HepG2 (cell line): ENCODE measurements around the gene TTC28. TPM values are rescaled to one million over a fixed set of nuclear protein-coding genes. Genes with fewer than 3 reads are reported as not detected.

Experiments used
- ATAC-seq: fragments of 200-7000 bp; cut with Tn5 transposase; 3 replicates; pipeline ENCODE4 v1.9.1; 2020; ENCODE audit warnings: mild to moderate bottlenecking, moderate library complexity
- BruUV-seq: library from RNA; stranded (reverse); fragments of 400-500 nt; replicated peaks from 2 replicates; lab custom pipeline; 2021; lab: Mats Ljungman, UMichigan
- CTCF ChIA-PET: fragments of 300-600 bp; formaldehyde crosslinking; extraction: SDS; loops from one replicate; lab custom pipeline; 2021; ENCODE audit warnings: low total read pairs, inconsistent platforms, low intra/inter-chr PET ratio; lab: Yijun Ruan, JAX
- POLR2A ChIA-PET: fragments of 350-600 bp; sonication (Branson Sonifier 250); formaldehyde crosslinking; loops from one replicate; lab custom pipeline; 2020; ENCODE audit warnings: antibody characterized with exemption, inconsistent platforms; lab: Yijun Ruan, JAX
- DNase-seq: peaks from one replicate; pipeline ENCODE4 v3.0.0-alpha.2; 2015; ENCODE audit warnings: low spot score
- FAIRE-seq: peaks from 3 replicates; lab custom pipeline; 2011; peaks lifted over from hg19 to GRCh38; lab: Jason Lieb, UNC
- H2AFZ ChIP-seq: one replicate; pipeline ENCODE4 v1.6.1; 2011; ENCODE audit warnings: low read length, inconsistent platforms
- H3K27ac ChIP-seq: fragments of 300-600 bp; 3 replicates; pipeline ENCODE4 v1.8.0; 2011; ENCODE audit warnings: mixed run types, mild to moderate bottlenecking, mixed read lengths, low read length, inconsistent platforms; ENCODE audit not compliant: insufficient read depth; ENCODE audit errors: extremely low read length
- H3K27me3 ChIP-seq, 2 experiments: fragments of 200-600 bp in 1 of 2; 2 replicates in 1 of 2; 3 replicates in 1 of 2; pipeline versions ENCODE4 v1.6.0 to v1.8.0; 2011; ENCODE audit warnings: low read length in 2 of 2, mild to moderate bottlenecking in 2 of 2, moderate library complexity in 2 of 2, inconsistent platforms in 1 of 2; ENCODE audit not compliant: insufficient read depth in 2 of 2, control insufficient read depth in 1 of 2
- H3K36me3 ChIP-seq, 2 experiments: fragments of 200-600 bp in 1 of 2; replicated peaks in 1 of 2; 2 replicates in 1 of 2; 3 replicates in 1 of 2; pipeline versions ENCODE4 v1.5.1 to v1.8.0; 2011; ENCODE audit warnings: low read length in 2 of 2, inconsistent platforms in 1 of 2; ENCODE audit not compliant: insufficient read depth in 2 of 2, control insufficient read depth in 1 of 2
- H3K4me1 ChIP-seq: 2 replicates; pipeline ENCODE4 v1.5.1; 2012; ENCODE audit warnings: low read length, inconsistent platforms; ENCODE audit not compliant: insufficient read depth
- H3K4me2 ChIP-seq: 2 replicates; pipeline ENCODE4 v1.6.0; 2011; ENCODE audit warnings: low read depth, low read length, inconsistent platforms
- H3K4me3 ChIP-seq, 3 experiments: fragments of 200-600 bp in 1 of 3; sonication (generic), shearing (Covaris generic) in 1 of 3; replicated peaks in 1 of 3; 2 replicates each; pipeline ENCODE4 v1.5.1; 2011 to 2016; ENCODE audit warnings: low read length in 3 of 3, inconsistent platforms in 2 of 3, low read depth in 2 of 3, mild to moderate bottlenecking in 2 of 3, control low read depth in 1 of 3, mixed read lengths in 1 of 3; ENCODE audit not compliant: insufficient read depth in 1 of 3
- H3K79me2 ChIP-seq: one replicate; pipeline ENCODE4 v1.6.1; 2011; ENCODE audit warnings: low read length, inconsistent platforms; ENCODE audit not compliant: insufficient read depth
- H3K9ac ChIP-seq: 2 replicates; pipeline ENCODE4 v1.6.0; 2011; ENCODE audit warnings: mild to moderate bottlenecking, low read depth, low read length, inconsistent platforms; ENCODE audit not compliant: insufficient read depth
- H3K9me3 ChIP-seq: 2 replicates; pipeline ENCODE4 v1.5.1; 2012; ENCODE audit warnings: mild to moderate bottlenecking, low read length
- H4K20me1 ChIP-seq: 2 replicates; pipeline ENCODE4 v1.6.0; 2011; ENCODE audit warnings: inconsistent platforms, mild to moderate bottlenecking, low read length, moderate library complexity; ENCODE audit not compliant: insufficient read depth
- BCL6 ChIP-seq: IDR thresholded peaks from 2 replicates; pipeline ENCODE4 v1.6.1; 2016; ENCODE audit warnings: missing genetic modification reagents, missing compliant biosample characterization
- CENPT ChIP-seq: sonication (generic); formaldehyde crosslinking; IDR thresholded peaks from 2 replicates; pipeline ENCODE4 v1.8.0; 2022; ENCODE audit warnings: low read depth, mild to moderate bottlenecking, moderate library complexity, missing genetic modification reagents
- FIP1L1 ChIP-seq: fragments of 200-400 bp; formaldehyde crosslinking; IDR thresholded peaks from 2 replicates; pipeline ENCODE4 v1.6.1; 2018; ENCODE audit warnings: low read depth, mild to moderate bottlenecking, low read length, moderate library complexity, borderline replicate concordance; ENCODE audit not compliant: insufficient read depth
- JUNB ChIP-seq: sonication (generic); formaldehyde crosslinking; IDR thresholded peaks from 2 replicates; pipeline ENCODE4 v1.8.0; 2022; ENCODE audit warnings: missing genetic modification reagents, mild to moderate bottlenecking, borderline replicate concordance
- KDM5B ChIP-seq: sonication (generic); formaldehyde crosslinking; IDR thresholded peaks from 2 replicates; pipeline ENCODE4 v1.4.0; 2020; ENCODE audit warnings: missing genetic modification reagents, mild to moderate bottlenecking, borderline replicate concordance
- NCOA2 ChIP-seq: sonication (generic); formaldehyde crosslinking; IDR thresholded peaks from 2 replicates; pipeline ENCODE4 v1.8.0; 2022; ENCODE audit warnings: inconsistent platforms
- NFATC3 ChIP-seq: sonication (generic); formaldehyde crosslinking; IDR thresholded peaks from 2 replicates; pipeline ENCODE4 v1.5.1; 2020; ENCODE audit warnings: mild to moderate bottlenecking, missing genetic modification reagents
- NFE2 ChIP-seq: sonication (generic); formaldehyde crosslinking; IDR thresholded peaks from 2 replicates; pipeline ENCODE4 v1.4.0; 2020; ENCODE audit warnings: missing genetic modification reagents
- NR1H2 ChIP-seq: sonication (generic); formaldehyde crosslinking; IDR thresholded peaks from 2 replicates; pipeline ENCODE4 v1.8.1; 2022; ENCODE audit warnings: low read depth, missing genetic modification reagents, borderline replicate concordance
- TEAD3 ChIP-seq: optimal IDR thresholded peaks from 2 replicates; pipeline ENCODE3; 2016; ENCODE audit warnings: borderline replicate concordance
- U2AF2 ChIP-seq: fragments of 200-400 bp; formaldehyde crosslinking; IDR thresholded peaks from 2 replicates; pipeline ENCODE4 v1.6.1; 2017; ENCODE audit warnings: low read depth, mild to moderate bottlenecking, low read length
- ZBTB21 ChIP-seq: sonication (generic); formaldehyde crosslinking; IDR thresholded peaks from 2 replicates; pipeline ENCODE4 v1.4.0; 2020; ENCODE audit warnings: missing genetic modification reagents
- ZBTB42 ChIP-seq: sonication (generic); formaldehyde crosslinking; IDR thresholded peaks from 2 replicates; pipeline ENCODE4 v1.5.0; 2020; ENCODE audit warnings: mild to moderate bottlenecking, missing genetic modification reagents
- ZNF24 ChIP-seq: fragments of 450-650 bp; IDR thresholded peaks from 2 replicates; pipeline ENCODE4 v1.6.1; 2017; ENCODE audit warnings: antibody characterized with exemption, mild to moderate bottlenecking
- ZNF7 ChIP-seq: IDR thresholded peaks from 2 replicates; pipeline ENCODE4 v1.6.1; 2016; ENCODE audit warnings: missing biosample characterization, missing genetic modification reagents
- WGBS: methylation state at CpG from one replicate; pipeline ENCODE4 v1.1.6; 2017; ENCODE audit warnings: low lambda C conversion rate; 5-methylcytosine and 5-hydroxymethylcytosine counted together
- in situ Hi-C: cut with HindIII; loops from 2 replicates; pipeline ENCODE4 v1.10.0; 2017; ENCODE audit warnings: low pct_unique_long_range_greater_than_20kb; ENCODE audit not compliant: extremely low pct_ligation_motif_present
- intact Hi-C: fragments of 100-400 bp; cut with micrococcal nuclease; formaldehyde crosslinking; loops from one replicate; pipeline ENCODE4 v1.10.0; 2022; ENCODE audit not compliant: unreplicated experiment
- polyA plus RNA-seq, 8 experiments: library from polyadenylated mRNA; depleted of rRNA in 3 of 8; stranded (reverse) in 7 of 8; unstranded in 1 of 8; fragments of >200 nt; fragmentation: Illumina TruSeq in 4 of 8; extraction: Trizol in 4 of 8; gene quantifications; 2 replicates each; pipeline versions ENCODE4 v1.2.1 to v1.2.3, GENCODE V29; 2011 to 2016; ENCODE audit warnings: low read depth in 4 of 8, missing spikeins in 1 of 8, mixed read lengths in 1 of 8; ENCODE audit not compliant: insufficient read depth in 1 of 8
- total RNA-seq, 5 experiments: library from RNA; depleted of rRNA; stranded (reverse); fragments of >200 nt; fragmentation: Illumina TruSeq; extraction: Trizol; gene quantifications; 2 replicates each; pipeline ENCODE4 v1.2.3, GENCODE V29; 2016; ENCODE audit warnings: low read depth in 1 of 5
- TF ChIP-seq, protein P1 (sequence below): sonication (generic); formaldehyde crosslinking; IDR thresholded peaks from 2 replicates; pipeline ENCODE4 v1.9.0; 2022; ENCODE audit warnings: low read depth, missing genetic modification reagents
- TF ChIP-seq, protein P2 (sequence below): sonication (generic); formaldehyde crosslinking; IDR thresholded peaks from 2 replicates; pipeline ENCODE4 v1.8.1; 2023; ENCODE audit warnings: mild to moderate bottlenecking, inconsistent platforms, moderate library complexity, missing genetic modification reagents, borderline replicate concordance
- TF ChIP-seq, protein P3 (sequence below): sonication (generic); formaldehyde crosslinking; IDR thresholded peaks from 2 replicates; pipeline ENCODE4 v1.5.0; 2020; ENCODE audit warnings: missing genetic modification reagents, mild to moderate bottlenecking, borderline replicate concordance
- TF ChIP-seq, protein P4 (sequence below): sonication (generic); formaldehyde crosslinking; IDR thresholded peaks from 2 replicates; pipeline ENCODE4; 2020; ENCODE audit warnings: missing genetic modification reagents, mild to moderate bottlenecking, borderline replicate concordance

TTC28 gene
- total and polyA plus RNA-seq, 2 of the 13 experiments (the other 11 are each of a cell fraction or from before 2014, with no cell fraction given): 4.2 to 13.1 TPM

DNA sequence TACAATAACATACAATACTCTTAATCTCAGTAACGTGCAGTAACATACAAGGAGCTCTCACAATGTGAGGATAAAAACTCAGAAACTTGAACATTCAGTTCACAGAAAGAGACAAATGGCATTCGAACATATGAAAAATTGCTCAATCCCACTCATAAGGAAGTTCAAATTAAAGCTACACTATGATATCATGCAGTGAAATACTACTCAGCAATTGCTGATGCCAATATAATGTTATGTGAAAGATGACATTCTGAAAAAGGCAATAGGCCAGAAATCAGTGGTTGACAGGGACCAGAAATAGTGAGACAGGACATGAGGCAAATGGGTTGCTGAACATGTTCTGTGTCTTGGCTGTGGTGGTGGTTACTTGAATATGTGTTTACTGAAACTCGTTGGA is 726.9 kb downstream of the TTC28 start (continued):
- TF ChIP-seq CENPT (no peak), ZNF7 (CRISPR knock-in tag) (no peak), FIP1L1 (no peak), ZBTB42 (no peak), JUNB (CRISPR knock-in tag) (no peak)

DNA sequence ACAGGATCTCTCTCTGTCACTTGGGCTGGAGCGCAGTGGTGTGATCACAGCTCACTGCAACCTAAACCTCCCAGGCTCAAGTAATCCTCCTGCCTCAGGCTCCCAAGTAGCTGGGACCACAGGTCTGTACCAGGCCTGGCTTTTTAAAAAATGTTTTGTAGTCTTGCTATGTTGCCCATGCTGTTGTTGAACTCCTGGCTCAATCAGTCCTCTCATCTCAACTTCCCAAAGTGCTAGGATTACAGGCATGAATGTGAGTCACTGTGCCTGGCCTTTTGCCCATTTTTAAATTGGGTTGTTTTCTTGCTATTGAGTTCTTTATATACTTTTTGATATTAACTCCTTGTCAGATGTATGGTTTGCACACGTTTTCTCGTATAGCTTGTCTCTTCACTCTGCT is 727.5 kb downstream of the TTC28 start:
- no peaks in the 10 kb centered on the region for H3K27me3 ChIP-seq
- ChIA-PET POLR2A (no interaction called here), CTCF (no interaction called here)
- no TSS peak for BruUV-seq
- no peaks in the 10 kb centered on the region for H3K9me3 ChIP-seq
- no peak overlapping the region for H3K4me3 ChIP-seq
- 93% methylated on average over 3 of the region's 3 CpGs for WGBS
- H3K4me2 ChIP-seq: no peak overlapping the region
- peaks cover 12% of the 10 kb centered on the region for H3K4me1 ChIP-seq
- no peak overlapping the region for H3K9ac ChIP-seq
- in situ Hi-C loops: no loop called here
- H3K27ac ChIP-seq: no peak overlapping the region
- no peaks in the 10 kb centered on the region for H3K79me2 ChIP-seq
- intact Hi-C loops: no loop called here
- ATAC-seq (no peak), DNase-seq (no peak), FAIRE-seq (no peak)
- H4K20me1 ChIP-seq: no peaks in the 10 kb centered on the region
- no peaks in the 10 kb centered on the region for H3K36me3 ChIP-seq
- no peak overlapping the region for H2AFZ ChIP-seq
- no peak for TF ChIP-seq NCOA2 (CRISPR knock-in tag)
- TF ChIP-seq ZBTB21: no peak
- TF ChIP-seq, protein P1, sequence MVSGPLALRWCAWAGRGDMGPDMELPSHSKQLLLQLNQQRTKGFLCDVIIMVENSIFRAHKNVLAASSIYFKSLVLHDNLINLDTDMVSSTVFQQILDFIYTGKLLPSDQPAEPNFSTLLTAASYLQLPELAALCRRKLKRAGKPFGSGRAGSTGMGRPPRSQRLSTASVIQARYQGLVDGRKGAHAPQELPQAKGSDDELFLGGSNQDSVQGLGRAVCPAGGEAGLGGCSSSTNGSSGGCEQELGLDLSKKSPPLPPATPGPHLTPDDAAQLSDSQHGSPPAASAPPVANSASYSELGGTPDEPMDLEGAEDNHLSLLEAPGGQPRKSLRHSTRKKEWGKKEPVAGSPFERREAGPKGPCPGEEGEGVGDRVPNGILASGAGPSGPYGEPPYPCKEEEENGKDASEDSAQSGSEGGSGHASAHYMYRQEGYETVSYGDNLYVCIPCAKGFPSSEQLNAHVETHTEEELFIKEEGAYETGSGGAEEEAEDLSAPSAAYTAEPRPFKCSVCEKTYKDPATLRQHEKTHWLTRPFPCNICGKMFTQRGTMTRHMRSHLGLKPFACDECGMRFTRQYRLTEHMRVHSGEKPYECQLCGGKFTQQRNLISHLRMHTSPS: no peak
- TF ChIP-seq ZNF24: no peak
- no peak for TF ChIP-seq U2AF2
- TF ChIP-seq, protein P2, sequence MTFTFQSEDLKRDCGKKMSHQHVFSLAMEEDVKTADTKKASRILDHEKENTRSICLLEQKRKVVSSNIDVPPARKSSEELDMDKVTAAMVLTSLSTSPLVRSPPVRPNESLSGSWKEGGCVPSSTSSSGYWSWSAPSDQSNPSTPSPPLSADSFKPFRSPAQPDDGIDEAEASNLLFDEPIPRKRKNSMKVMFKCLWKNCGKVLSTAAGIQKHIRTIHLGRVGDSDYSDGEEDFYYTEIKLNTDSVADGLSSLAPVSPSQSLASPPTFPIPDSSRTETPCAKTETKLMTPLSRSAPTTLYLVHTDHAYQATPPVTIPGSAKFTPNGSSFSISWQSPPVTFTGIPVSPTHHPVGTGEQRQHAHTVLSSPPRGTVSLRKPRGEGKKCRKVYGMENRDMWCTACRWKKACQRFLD (CRISPR knock-in tag): no peak
- no peak for TF ChIP-seq TEAD3
- no peak for TF ChIP-seq NFE2 (CRISPR knock-in tag)
- TF ChIP-seq, protein P3, sequence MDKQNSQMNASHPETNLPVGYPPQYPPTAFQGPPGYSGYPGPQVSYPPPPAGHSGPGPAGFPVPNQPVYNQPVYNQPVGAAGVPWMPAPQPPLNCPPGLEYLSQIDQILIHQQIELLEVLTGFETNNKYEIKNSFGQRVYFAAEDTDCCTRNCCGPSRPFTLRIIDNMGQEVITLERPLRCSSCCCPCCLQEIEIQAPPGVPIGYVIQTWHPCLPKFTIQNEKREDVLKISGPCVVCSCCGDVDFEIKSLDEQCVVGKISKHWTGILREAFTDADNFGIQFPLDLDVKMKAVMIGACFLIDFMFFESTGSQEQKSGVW: no peak
- TF ChIP-seq BCL6 (CRISPR knock-in tag): no peak
- TF ChIP-seq, protein P4, sequence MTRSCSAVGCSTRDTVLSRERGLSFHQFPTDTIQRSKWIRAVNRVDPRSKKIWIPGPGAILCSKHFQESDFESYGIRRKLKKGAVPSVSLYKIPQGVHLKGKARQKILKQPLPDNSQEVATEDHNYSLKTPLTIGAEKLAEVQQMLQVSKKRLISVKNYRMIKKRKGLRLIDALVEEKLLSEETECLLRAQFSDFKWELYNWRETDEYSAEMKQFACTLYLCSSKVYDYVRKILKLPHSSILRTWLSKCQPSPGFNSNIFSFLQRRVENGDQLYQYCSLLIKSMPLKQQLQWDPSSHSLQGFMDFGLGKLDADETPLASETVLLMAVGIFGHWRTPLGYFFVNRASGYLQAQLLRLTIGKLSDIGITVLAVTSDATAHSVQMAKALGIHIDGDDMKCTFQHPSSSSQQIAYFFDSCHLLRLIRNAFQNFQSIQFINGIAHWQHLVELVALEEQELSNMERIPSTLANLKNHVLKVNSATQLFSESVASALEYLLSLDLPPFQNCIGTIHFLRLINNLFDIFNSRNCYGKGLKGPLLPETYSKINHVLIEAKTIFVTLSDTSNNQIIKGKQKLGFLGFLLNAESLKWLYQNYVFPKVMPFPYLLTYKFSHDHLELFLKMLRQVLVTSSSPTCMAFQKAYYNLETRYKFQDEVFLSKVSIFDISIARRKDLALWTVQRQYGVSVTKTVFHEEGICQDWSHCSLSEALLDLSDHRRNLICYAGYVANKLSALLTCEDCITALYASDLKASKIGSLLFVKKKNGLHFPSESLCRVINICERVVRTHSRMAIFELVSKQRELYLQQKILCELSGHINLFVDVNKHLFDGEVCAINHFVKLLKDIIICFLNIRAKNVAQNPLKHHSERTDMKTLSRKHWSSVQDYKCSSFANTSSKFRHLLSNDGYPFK (CRISPR knock-in tag): no peak
- no peak for TF ChIP-seq NFATC3 (CRISPR knock-in tag)
- TF ChIP-seq KDM5B: no peak
- no peak for TF ChIP-seq NR1H2 (CRISPR knock-in tag)
